GM12892 (cell line): ENCODE results near the gene RIC3.

Source experiments
- POLR2A ChIP-seq: IDR thresholded peaks from 2 replicates; pipeline ENCODE4 v1.6.1; 2011; ENCODE audit warnings: low read depth, low read length, control low read depth
- POLR2AphosphoS5 ChIP-seq: IDR thresholded peaks from 2 replicates; pipeline ENCODE4 v1.6.1; 2011; ENCODE audit warnings: low read depth, low read length, control low read depth

GRCh38 chr11:8164746-8165145 lies 4.1 kb downstream of the RIC3 start:
- no peak for TF ChIP-seq POLR2A
- no peak for TF ChIP-seq POLR2AphosphoS5
